Endothelial cell of umbilical vein (primary cell): ENCODE results near the gene SAMD14. TPM values are rescaled to one million over a fixed set of nuclear protein-coding genes. Genes with fewer than 3 reads are reported as not detected.

Experiments used
- BruUV-seq: library from RNA; stranded (reverse); fragments of 400-500 nt; replicated peaks from 2 replicates; lab custom pipeline; 2021; lab: Mats Ljungman, UMichigan
- CTCF ChIA-PET: fragments of 300-600, 350-600 bp; sonication (Branson Sonifier 250); formaldehyde crosslinking; loops from one replicate; lab custom pipeline; 2021; ENCODE audit warnings: antibody characterized with exemption, inconsistent platforms; lab: Charles Lee
- POLR2A ChIA-PET: fragments of 300-600, 350-600 bp; sonication (Branson Sonifier 250); formaldehyde crosslinking; loops from one replicate; lab custom pipeline; 2021; ENCODE audit warnings: antibody characterized with exemption, inconsistent platforms; lab: Charles Lee
- DNase-seq: peaks from one replicate; pipeline ENCODE4 v3.0.0-alpha.2; 2011; ENCODE audit warnings: low read depth, low spot score
- FAIRE-seq: peaks from 2 replicates; lab custom pipeline; 2011; peaks lifted over from hg19 to GRCh38; lab: Jason Lieb, UNC
- H2AFZ ChIP-seq: 2 replicates; pipeline ENCODE4 v1.6.0; 2012; ENCODE audit warnings: low read depth, low read length, control low read depth, inconsistent platforms
- H3K27ac ChIP-seq: 2 replicates; pipeline ENCODE4 v1.5.1; 2011; ENCODE audit warnings: low read depth, mild to moderate bottlenecking, control low read depth, low read length, moderate library complexity; ENCODE audit not compliant: insufficient read depth
- H3K27me3 ChIP-seq, 2 experiments: 2 replicates each; pipeline versions ENCODE4 v1.6.0 to v1.6.1; 2011; ENCODE audit warnings: low read length in 2 of 2, mixed read lengths in 1 of 2; ENCODE audit not compliant: control insufficient read depth in 2 of 2, insufficient read depth in 2 of 2
- H3K36me3 ChIP-seq, 2 experiments: 2 replicates in 1 of 2; 3 replicates in 1 of 2; pipeline ENCODE4 v1.5.1; 2011; ENCODE audit warnings: low read length in 2 of 2, mild to moderate bottlenecking in 1 of 2, moderate library complexity in 1 of 2; ENCODE audit not compliant: control insufficient read depth in 2 of 2, insufficient read depth in 2 of 2; ENCODE audit errors: extremely low read depth in 1 of 2
- H3K4me1 ChIP-seq: 3 replicates; pipeline ENCODE4 v1.5.1; 2011; ENCODE audit warnings: mild to moderate bottlenecking, low read length; ENCODE audit not compliant: control insufficient read depth, insufficient read depth; ENCODE audit errors: extremely low read depth
- H3K4me2 ChIP-seq: 2 replicates; pipeline ENCODE4 v1.6.1; 2011; ENCODE audit warnings: low read length, control low read depth, mixed read lengths; ENCODE audit not compliant: insufficient read depth
- H3K4me3 ChIP-seq, 3 experiments: fragments of 200-600 bp in 1 of 3; sonication (generic), shearing (Covaris generic) in 1 of 3; replicated peaks in 1 of 3; 2 replicates each; pipeline ENCODE4 v1.5.1; 2011 to 2016; ENCODE audit warnings: control low read depth in 3 of 3, low read length in 3 of 3, mild to moderate bottlenecking in 2 of 3, inconsistent platforms in 1 of 3, low read depth in 1 of 3, moderate library complexity in 1 of 3; ENCODE audit not compliant: insufficient read depth in 1 of 3
- H3K79me2 ChIP-seq: 2 replicates; pipeline ENCODE4 v1.6.0; 2012; ENCODE audit warnings: low read length, inconsistent platforms; ENCODE audit not compliant: control insufficient read depth, insufficient read depth
- H3K9ac ChIP-seq: replicated peaks from 2 replicates; pipeline ENCODE3; 2011; ENCODE audit warnings: low read length, control low read depth; ENCODE audit not compliant: insufficient read depth; ENCODE audit errors: extremely low read depth
- H3K9me1 ChIP-seq: replicated peaks from 3 replicates; pipeline ENCODE4 v1.6.0; 2011; ENCODE audit warnings: mild to moderate bottlenecking, low read length; ENCODE audit not compliant: control insufficient read depth, insufficient read depth; ENCODE audit errors: extremely low read depth
- H3K9me3 ChIP-seq: replicated peaks from 2 replicates; pipeline ENCODE4 v1.5.1; 2012; ENCODE audit warnings: low read length, inconsistent platforms; ENCODE audit not compliant: control insufficient read depth, insufficient read depth
- H4K20me1 ChIP-seq: replicated peaks from 2 replicates; pipeline ENCODE3; 2011; ENCODE audit warnings: mild to moderate bottlenecking, low read length; ENCODE audit not compliant: control insufficient read depth, insufficient read depth; ENCODE audit errors: extremely low read depth
- CTCF ChIP-seq, 2 donors: IDR thresholded peaks; 1 replicate in 1 of 2; 2 replicates in 1 of 2; pipeline ENCODE4 v1.5.1; 2011; ENCODE audit warnings: low read length in 2 of 2, mild to moderate bottlenecking in 2 of 2, moderate library complexity in 2 of 2, control low read depth in 1 of 2, inconsistent platforms in 1 of 2, low read depth in 1 of 2; ENCODE audit not compliant: insufficient read depth in 1 of 2; ENCODE audit errors: extremely low read depth in 1 of 2
- EZH2 ChIP-seq: IDR thresholded peaks from 2 replicates; pipeline ENCODE4 v1.6.1; 2012; ENCODE audit warnings: borderline replicate concordance, low read depth, mild to moderate bottlenecking, moderate library complexity, low read length, inconsistent platforms; ENCODE audit not compliant: severe bottlenecking
- MYC ChIP-seq: IDR thresholded peaks from one replicate; pipeline ENCODE4 v1.6.1; 2011; ENCODE audit warnings: mild to moderate bottlenecking, low read depth, low read length
- POLR2A ChIP-seq: IDR thresholded peaks from 2 replicates; pipeline ENCODE4 v1.6.1; 2012; ENCODE audit warnings: low read depth, mild to moderate bottlenecking, control low read depth, low read length
- POLR2AphosphoS5 ChIP-seq: IDR thresholded peaks from 2 replicates; pipeline ENCODE4 v1.6.1; 2012; ENCODE audit warnings: low read depth, mild to moderate bottlenecking, control low read depth, low read length, moderate library complexity; ENCODE audit not compliant: insufficient read depth
- dilution Hi-C: fragments of 300-500 bp; cut with MboI; formaldehyde crosslinking; loops from one replicate; pipeline ENCODE4 v1.15.0; 2019; ENCODE audit warnings: low sequenced_read_pairs; ENCODE audit not compliant: extremely low pct_ligation_motif_present
- intact Hi-C: fragments of 100-400 bp; cut with micrococcal nuclease; formaldehyde crosslinking; loops from one replicate; pipeline ENCODE4 v1.10.0; 2022
- polyA plus RNA-seq, 4 experiments: library from polyadenylated mRNA; depleted of rRNA in 3 of 4; stranded (reverse) in 3 of 4; unstranded in 1 of 4; fragments of >200 nt; gene quantifications; 2 replicates each; pipeline versions ENCODE4 v1.2.1 to v1.2.3, GENCODE V29; 2011 to 2012; ENCODE audit warnings: missing spikeins in 1 of 4
- total RNA-seq: library from RNA; stranded (reverse); gene quantifications from 2 replicates; pipeline ENCODE4 v1.2.3, GENCODE V29; 2021

Gene SAMD14
- total and polyA plus RNA-seq, 2 donors (not counting 3 experiments of a cell fraction or from before 2014, with no cell fraction given) = 6.8 to 15.6 TPM

GRCh38 chr17:50080096-50080480, 49.9 kb downstream of the SAMD14 start:
- no peak for FAIRE-seq
- no peak overlapping the region for H3K9ac ChIP-seq
- no peak for DNase-seq
- no peaks in the 10 kb centered on the region for H3K9me1 ChIP-seq
- no peak overlapping the region for H3K4me2 ChIP-seq
- dilution Hi-C loops (no loop called here), intact Hi-C loops (no loop called here)
- no peak for TF ChIP-seq MYC
- no peak for TF ChIP-seq POLR2A
- H3K4me3 ChIP-seq = no peak overlapping the region
- H3K79me2 ChIP-seq = no peaks in the 10 kb centered on the region
- H4K20me1 ChIP-seq = no peaks in the 10 kb centered on the region
- H3K9me3 ChIP-seq = no peaks in the 10 kb centered on the region
- H3K36me3 ChIP-seq = peaks cover 6 to 44% of the 10 kb centered on the region in 2 experiments
- H3K27me3 ChIP-seq = no peaks in the 10 kb centered on the region
- CTCF ChIA-PET = interaction anchor here (0.5 to 7.8 kb wide), 16 partner anchors 9 to 219 kb away, joined by 3 to 84 read pairs (median 6); partner anchors contain the start of gene ITGA3
- BruUV-seq = no TSS peak
- no peaks in the 10 kb centered on the region for H3K4me1 ChIP-seq
- POLR2A ChIA-PET = interaction anchor here (1.5 kb wide), 1 partner anchor 23 kb away, joined by 3 read pairs; no protein-coding TSS in a partner anchor
- no peak overlapping the region for H2AFZ ChIP-seq
- no peak overlapping the region for H3K27ac ChIP-seq

- POLR2A ChIA-PET = interaction anchor here (1.5 kb wide), 1 partner anchor 22 kb away, joined by 3 read pairs; no protein-coding TSS in a partner anchor
- DNase-seq = peak; percentile 17
- intact Hi-C loops = loop anchor here (2.0 kb wide), 1 partner anchor 53 kb away; no protein-coding TSS in a partner anchor
Measured at GRCh38 chr17:50079334-50080095, 50.4 kb downstream of the SAMD14 start.

More at GRCh38 chr17:50079334-50080095, 50.4 kb downstream of the SAMD14 start:
- no peak overlapping the region for H3K27ac ChIP-seq
- no peak overlapping the region for H3K4me2 ChIP-seq
- H2AFZ ChIP-seq = no peak overlapping the region
- peaks cover 6 to 46% of the 10 kb centered on the region in 2 experiments for H3K36me3 ChIP-seq
- no peak overlapping the region for H3K9ac ChIP-seq
- no peaks in the 10 kb centered on the region for H3K27me3 ChIP-seq
- CTCF ChIA-PET = interaction anchor here (0.5 to 7.8 kb wide), 16 partner anchors 9 to 218 kb away, joined by 3 to 84 read pairs (median 6); partner anchors contain the start of gene ITGA3
- BruUV-seq = no TSS peak
- H3K9me1 ChIP-seq = no peaks in the 10 kb centered on the region
- no peaks in the 10 kb centered on the region for H3K4me1 ChIP-seq
- dilution Hi-C loops = no loop called here
- TF ChIP-seq POLR2AphosphoS5 (no peak), EZH2 (no peak), CTCF (IDR thresholded peaks at IDR 0.05; ENCODE audit: extremely low read depth in 1 of 2, insufficient read depth in 1 of 2, low read depth in 1 of 2, low read length in 2 of 2) (peak; percentile 64 to 71)
- H3K9me3 ChIP-seq = no peaks in the 10 kb centered on the region
- no peak overlapping the region for H3K4me3 ChIP-seq
- FAIRE-seq = no peak
- no peaks in the 10 kb centered on the region for H4K20me1 ChIP-seq
- no peaks in the 10 kb centered on the region for H3K79me2 ChIP-seq
